Activated naive CD4-positive, alpha-beta T cell treated with anti-CD3 and anti-CD28 coated beads, Interleukin-2, amount 50 U/mL, for 72 hours (primary cell): Measurements from ENCODE around the gene RPL36. TPM values are rescaled to one million over a fixed set of nuclear protein-coding genes. Genes with fewer than 3 reads are reported as not detected.

ENCODE experiments used
- total RNA-seq, 2 donors: library from RNA; stranded (reverse); gene quantifications; one replicate each; pipeline ENCODE4 v1.2.3, GENCODE V29; 2022

RPL36 gene
- total RNA-seq, 2 donors from 2014 or later: 1,044 to 1,174 TPM

Other genes starting within 250 kb of the RPL36 start
- not detected for gene ZNRF4, start 234.9 kb upstream of the RPL36 start, total RNA-seq
- gene TINCR, start 122.3 kb upstream of the RPL36 start, total RNA-seq: 1 to 10 TPM in 1 of 2 donors, under 1 TPM in 1; 0.82 to 1.7 TPM
- gene SAFB2, start 67.5 kb upstream of the RPL36 start, total RNA-seq: 100 to 1,000 TPM; 107 to 233 TPM
- 100 to 1,000 TPM; 127 to 154 TPM for gene SAFB, start 67.2 kb upstream of the RPL36 start, total RNA-seq
- 10 to 100 TPM; 32.0 to 47.2 TPM for gene MICOS13, start 9.8 kb upstream of the RPL36 start, total RNA-seq
- gene HSD11B1L, start 9.3 kb upstream of the RPL36 start, total RNA-seq: 1 to 10 TPM; 3.2 to 5.2 TPM
- 100 to 1,000 TPM; 178 to 359 TPM for gene LONP1, start 29.9 kb downstream of the RPL36 start, total RNA-seq
- not detected for gene CATSPERD, start 30.3 kb downstream of the RPL36 start, total RNA-seq
- 1 to 10 TPM; 1.8 to 7.4 TPM for gene PRR22, start 94.5 kb downstream of the RPL36 start, total RNA-seq
- 10 to 100 TPM; 47.2 to 56.3 TPM for gene DUS3L, start 100.9 kb downstream of the RPL36 start, total RNA-seq
- 1 to 10 TPM; 1.1 to 2.1 TPM for gene NRTN, start 114.8 kb downstream of the RPL36 start, total RNA-seq
- under 1 TPM in 1 of 2 donors, not detected in 1; 0.27 TPM for gene FUT6, start 149.4 kb downstream of the RPL36 start, total RNA-seq
- gene FUT3, start 161.2 kb downstream of the RPL36 start, total RNA-seq: under 1 TPM in 1 of 2 donors, not detected in 1; 0.32 TPM
- under 1 TPM; 0.23 to 0.36 TPM for gene FUT5, start 180.2 kb downstream of the RPL36 start, total RNA-seq
- gene NDUFA11, start 213.5 kb downstream of the RPL36 start, total RNA-seq: 100 to 1,000 TPM; 206 to 224 TPM
- 1 to 10 TPM; 3.8 to 3.9 TPM for gene VMAC, start 214.6 kb downstream of the RPL36 start, total RNA-seq
- gene CAPS, start 224.0 kb downstream of the RPL36 start, total RNA-seq: 1 to 10 TPM; 5.1 to 6.0 TPM